Colon (tissue), 2 donors: ENCODE measurements around the gene CBX4.

ENCODE experiments used
- FAIRE-seq: peaks from 2 replicates; lab custom pipeline; 2012; peaks lifted over from hg19 to GRCh38; lab: Jason Lieb, UNC
- donor health status: control.
- donor health status: control.

The CBX4 gene

DNA sequence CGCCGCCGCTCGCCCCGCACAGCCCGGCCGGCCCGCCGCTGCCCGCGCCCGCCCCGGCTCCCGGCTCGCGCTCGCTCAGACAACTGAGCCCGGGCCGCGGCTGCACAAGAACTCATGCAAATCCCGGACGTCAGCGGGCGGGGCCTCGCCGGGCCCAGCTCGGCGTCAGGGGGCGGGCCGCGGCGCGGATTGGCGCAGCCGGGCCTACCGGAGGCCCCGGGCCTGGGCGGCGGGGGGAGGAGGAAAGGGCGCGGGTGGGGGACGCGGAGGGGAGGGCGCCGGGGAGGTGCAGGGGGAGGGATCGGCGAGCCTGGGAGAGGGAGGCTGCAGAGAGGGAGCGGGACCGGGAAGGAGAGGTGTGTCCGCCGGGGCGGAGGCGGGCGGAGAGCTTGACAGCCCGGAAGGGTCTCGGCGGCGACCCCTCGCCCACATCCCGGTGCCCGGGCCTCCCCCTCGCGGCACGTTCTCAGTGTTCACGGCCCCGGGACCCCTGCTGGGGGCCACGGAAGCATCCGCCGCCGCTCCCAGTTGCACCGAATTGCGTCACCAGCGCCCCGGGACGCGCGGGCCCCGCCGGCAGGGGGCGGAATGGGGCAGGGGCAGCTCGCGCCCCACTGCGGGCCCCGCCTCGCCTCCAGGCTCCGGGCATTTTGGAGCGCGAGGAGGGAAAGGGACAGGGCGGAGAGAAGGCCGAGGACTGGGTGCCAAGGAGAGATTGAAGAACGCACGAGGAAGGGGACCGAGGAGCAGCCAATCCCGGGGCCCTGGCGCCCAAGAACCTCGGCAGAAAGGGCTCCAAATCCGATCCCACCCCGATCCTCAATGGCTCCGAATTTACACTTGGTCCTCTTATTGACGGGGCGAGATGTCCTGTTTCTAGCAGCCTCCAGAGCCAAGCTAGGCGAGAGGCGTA is at the start of gene CBX4:
TSS of gene CBX4 (minus strand) at position 85 of the 913 bp plus-strand sequence. CDS start 189 bp downstream, outside the sequence.
- no peak for FAIRE-seq

DNA sequence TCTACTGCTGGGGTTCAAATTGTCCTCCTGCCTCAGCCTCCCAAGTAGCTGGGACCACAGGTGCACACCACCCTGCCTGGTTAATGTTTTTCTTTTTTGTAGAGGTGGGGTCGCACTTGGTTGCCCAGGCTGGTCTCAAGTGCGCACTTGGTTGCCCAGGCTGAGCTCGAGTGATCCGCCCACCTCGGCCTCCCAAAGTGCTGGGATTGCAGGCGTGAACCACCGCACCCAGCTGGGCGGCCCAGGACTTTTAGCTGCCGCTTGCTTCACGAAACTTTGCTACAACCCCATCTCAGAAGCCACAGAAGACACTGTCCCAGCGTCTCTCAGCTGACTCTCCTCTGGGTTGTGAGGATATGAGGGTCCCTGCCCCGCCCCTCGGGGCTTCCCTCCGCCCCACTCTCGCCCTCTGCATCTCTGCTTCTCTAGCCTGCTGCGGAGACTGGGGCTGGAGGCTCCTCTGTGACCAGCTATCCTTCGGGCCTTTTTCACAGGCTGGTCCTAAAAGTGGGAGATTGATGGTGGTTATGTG is 48.8 kb upstream of the CBX4 start:
- FAIRE-seq, result no peak

DNA sequence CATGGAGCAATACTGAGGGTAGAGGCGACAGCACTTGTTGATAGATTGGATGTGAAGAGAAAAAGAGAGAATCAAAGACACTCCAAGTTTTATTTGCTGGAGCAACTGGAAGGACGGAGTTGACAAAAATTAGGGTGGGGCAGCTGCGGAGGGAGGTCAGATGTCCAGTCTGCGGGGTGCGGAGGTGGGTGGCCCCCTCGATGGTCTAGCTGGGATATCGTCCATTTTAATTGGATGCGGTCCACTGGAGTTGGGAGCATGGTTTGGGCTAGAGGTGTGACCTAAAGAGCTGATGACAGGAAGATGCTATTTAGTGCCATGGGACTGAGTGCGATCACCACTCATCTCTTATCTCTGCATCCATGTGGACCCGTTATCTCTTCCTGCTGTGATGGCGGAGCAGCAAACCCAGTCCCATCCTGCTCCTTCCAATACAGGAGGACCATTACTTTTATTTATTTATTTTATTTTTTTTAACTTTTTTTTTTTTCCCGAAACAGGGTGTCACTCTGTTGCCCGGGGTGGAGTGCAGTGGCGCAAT is 48.3 kb upstream of the CBX4 start:
- FAIRE-seq, result no peak

DNA sequence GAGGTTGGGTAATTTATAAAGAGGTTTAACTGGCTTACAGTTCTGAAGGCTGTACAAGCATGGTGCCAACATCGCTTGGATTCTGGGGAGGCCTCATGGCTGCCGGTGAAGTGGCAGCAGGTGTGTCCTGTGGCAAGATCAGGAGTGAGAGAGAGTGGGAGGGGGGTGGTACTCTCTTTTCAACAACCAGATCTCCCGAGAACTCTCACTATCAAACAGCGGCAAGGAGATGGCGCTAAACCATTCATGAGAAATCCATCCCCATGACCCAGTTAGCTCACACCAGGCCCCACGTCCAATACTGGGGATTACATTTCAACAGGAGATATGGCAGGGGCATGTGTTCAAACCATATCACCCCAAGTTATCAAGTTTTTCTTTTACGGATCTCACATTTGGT is 44.0 kb upstream of the CBX4 start:
- no peak for FAIRE-seq

DNA sequence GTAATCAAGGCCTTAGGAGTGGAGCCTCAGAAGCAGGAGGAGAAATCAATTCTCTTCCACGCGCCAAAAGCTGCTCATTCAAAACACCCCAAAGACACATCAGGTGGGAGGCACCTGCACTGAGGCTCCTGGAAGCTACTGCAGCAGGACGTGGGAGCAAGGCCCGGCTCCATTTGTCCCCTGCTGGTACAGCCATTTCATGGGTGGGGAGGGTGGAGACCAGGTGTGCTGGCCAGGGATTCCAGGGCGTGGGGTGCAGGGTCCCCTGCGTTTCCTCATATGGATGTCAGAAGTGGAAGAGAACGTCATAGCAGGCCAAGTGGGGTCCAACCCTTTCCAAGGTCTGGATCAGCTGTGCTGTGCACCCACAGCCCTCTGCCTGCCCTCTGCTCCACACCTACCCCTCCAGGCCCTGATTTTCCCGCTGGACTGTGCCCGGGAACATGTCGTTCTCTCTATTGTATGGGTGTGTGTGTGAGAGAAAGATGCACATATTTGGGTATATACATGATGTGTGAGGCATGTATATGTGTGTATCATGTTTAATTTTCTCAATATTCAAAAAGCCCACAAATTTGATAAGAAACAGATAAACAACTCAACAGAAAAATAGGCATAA is 39.2 kb upstream of the CBX4 start:
- FAIRE-seq, result no peak

DNA sequence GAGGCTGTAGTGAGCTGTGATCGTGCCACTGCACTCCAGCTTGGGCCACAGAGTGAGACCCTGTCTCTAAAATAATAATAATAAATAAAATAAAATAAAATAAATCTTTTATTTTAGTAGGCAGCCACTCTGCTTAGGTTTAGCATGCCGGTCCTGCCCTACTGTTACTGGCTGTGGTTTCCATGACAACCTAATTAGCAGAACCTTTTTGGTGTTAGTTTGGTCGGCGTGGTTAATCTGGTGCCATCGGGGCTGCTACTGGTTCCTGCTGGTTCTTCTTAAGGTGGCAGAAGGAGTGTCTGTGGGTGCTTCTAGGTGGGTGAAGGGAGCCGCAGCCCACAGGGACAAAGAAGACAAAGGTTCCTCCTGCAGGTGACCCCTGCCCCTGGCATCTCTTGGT is 37.8 kb upstream of the CBX4 start:
- no peak for FAIRE-seq

DNA sequence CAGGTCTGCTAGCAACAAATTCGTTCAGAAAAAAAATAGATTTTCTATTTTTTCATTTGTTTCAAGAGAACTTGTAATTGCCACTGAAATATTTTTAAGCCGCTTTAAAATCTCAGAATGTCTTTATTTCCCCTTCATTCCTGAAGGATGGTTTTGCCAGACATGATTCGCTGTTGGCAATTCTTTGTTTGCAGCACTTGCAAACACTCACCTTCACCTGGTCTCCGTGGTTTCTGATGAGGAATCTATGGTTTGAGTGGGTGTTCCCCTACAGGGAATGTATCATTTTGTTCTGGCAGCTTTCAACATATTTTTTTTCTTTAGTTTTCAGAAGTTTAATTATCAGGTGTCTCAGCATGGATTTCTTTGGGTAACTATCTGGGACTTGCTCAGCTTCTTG is 36.3 kb upstream of the CBX4 start:
- no peak for FAIRE-seq

DNA sequence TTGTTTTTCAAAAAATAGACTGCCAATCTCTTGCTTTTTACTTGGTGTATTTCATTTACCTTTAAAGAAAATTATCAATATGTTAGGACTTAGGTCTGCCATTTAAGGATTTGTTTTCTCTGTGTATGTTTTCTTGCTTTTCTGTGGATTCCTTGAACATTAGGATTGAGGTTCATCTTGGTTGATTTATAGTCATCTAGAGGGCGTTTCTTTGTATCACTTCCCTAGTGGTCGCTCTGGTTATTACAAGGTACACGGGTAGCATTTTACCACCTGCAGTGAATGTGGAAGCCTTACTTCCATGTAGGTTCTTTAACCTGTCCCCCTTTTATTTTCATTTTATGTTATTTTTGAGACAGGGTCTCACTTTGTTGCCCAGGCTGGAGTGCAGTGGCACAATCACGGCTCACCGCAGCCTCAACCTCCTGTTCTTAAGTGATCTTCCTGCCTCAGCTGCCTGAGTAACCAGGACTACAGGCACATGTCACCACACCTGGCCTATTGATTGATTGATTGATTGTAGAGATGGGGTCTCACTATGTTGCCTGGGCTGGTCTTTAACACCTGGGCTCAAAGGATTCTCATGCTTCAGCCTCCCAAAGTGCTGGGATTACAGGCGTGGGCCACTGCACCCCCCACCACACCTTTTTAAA is 35.2 kb upstream of the CBX4 start:
- FAIRE-seq, result no peak

DNA sequence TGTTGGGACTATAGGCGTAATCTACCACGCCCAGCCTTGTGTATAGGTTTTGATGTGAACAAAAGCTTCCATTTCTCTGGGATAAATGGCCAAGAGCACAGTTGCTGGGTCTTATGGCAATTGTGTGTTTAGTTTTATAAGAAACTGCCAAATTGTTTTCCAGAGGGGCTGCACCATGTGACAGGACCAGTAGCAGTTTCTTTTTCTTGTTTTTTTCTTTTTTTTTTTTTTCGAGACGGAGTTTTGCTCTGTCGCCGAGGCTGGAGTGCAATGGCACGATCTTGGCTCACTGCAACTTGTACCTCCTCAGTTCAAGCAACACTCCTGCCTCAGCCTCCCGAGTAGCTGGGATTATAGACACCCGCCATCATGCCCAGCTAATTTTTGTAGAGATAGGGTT is 34.3 kb upstream of the CBX4 start:
- FAIRE-seq, result no peak

DNA sequence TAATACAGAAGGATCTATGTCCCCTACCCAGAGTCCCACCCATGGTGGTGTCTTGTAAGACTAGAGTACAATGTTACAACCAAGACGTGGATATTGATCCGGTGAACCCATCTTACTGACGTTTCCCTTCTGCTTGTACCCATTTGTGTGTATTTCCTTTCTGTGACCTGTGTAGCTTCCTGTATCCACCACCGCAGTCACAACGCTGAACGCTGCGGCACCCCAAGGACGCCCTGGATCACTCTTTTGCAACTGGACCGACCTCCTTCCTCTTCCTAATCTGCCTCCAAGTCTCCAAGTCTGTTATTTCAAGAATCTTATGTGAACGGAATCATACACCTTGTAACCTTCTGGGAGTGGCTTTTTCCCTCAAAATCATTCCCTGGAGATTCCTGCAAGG is 33.5 kb upstream of the CBX4 start:
- FAIRE-seq, result no peak

DNA sequence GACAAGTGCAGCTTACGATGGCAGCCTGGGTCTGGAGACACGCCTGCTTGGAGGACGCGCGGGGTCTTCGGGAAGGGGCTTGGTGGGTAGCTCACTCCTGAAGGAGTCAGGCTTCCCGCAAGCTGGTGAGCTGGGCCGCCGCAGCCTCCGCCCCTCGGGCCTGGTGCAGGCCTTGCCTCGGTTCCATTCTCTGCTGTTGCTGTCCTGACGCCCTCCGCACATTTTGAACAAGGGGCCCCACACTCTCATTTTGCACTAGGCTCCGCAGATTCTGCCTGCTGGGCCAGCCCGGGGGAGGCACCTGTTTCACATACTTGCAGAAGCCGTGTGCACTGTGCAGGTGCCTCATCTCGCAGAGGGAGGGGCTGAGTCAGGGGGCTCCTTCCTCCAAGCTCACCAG is 31.9 kb upstream of the CBX4 start:
- no peak for FAIRE-seq

DNA sequence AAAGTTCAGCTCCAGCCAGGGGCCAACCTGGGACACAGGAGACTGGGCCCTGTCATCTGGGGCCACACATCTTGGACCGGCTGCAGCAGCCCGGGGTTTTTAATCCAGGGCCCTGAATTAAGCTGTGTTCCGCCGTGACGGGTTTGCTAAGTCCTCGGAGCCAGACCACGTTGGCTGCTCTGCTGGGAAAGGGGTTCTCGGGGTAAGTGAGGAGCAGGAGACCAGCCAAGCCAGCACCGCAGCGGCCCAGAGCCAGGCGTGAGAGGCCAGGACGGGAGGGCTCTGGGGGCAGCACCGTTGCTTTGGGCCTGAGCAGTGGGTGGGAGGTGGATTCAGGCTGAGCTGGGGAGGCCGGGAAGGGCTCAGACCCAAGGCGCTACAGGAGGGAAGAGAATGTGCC is 31.3 kb upstream of the CBX4 start:
- FAIRE-seq, result no peak

DNA sequence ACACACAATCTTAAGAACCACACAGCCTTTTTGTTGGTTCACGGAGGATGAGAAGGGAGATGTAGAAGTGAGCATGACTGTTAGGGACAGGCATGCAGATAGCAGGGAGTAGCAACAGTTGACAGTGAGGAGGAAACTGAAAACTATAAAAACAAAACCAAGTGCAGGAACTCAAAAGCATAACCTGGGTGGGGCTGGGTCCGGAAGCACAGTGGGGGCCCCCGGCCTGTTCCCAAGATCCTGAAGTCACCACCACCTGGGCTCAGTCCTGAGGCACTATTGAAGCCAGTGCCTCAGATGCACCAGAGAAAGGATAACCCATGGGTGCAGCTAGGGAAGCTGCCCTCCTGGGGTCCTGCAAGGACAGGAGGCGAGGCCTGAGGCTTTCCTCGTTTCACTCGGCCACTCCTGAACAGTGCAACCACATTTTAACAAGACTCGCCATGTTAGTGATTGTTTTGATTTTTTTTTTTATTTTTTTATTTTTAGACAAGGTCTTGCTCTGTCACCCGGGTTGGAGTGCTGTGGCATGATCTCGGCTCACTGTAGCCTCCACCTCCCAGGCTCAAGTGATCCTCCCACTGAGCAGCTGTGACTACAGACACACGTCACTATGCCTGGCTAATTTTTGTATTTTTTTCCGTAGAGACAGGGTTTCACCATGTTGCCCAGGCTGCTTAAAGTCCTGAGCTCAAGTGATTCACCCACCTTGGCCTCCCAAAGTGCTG is 27.7 kb upstream of the CBX4 start:
- no peak for FAIRE-seq

DNA sequence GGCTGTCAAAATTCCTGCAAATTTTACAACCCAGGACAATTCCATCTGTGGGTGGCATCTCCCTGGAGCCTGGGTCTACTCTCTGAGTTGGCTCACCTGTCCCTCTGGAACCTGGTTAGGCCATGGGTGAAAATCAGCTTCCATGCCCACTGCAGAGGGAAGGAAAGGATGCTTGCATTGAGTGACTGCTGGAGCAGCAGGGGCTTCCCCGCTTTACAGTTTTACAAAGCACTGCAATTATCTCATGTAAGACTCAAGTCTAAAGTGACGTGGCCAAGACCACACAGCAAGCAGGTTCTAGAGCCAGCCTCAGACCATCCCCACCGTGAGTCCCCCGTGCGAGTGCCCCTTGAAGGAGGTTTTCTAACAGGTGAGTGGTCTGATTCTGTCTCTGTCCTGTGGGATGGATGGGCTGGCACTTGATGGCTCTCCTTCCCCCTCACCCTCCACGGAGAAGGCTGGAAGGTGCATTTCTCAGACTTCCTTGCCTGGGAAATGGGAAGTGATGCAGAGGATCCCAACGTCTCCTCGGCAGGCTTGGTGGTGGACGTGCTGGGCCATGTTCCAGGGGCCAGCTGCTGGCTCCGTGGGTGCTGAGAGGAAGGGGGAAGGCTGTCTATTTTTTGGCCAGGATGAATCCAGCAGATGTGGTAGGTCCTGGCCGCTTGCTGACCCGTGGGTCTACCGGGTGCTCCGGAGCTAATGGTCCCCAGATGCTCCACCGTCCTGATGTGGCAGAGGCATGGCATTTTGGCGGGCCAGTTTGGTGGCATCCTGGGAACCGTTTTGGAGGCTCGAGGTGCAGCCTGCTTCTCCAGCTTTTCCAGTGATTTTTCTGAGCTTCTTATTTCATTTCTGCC is 26.3 kb upstream of the CBX4 start:
- FAIRE-seq, result no peak

DNA sequence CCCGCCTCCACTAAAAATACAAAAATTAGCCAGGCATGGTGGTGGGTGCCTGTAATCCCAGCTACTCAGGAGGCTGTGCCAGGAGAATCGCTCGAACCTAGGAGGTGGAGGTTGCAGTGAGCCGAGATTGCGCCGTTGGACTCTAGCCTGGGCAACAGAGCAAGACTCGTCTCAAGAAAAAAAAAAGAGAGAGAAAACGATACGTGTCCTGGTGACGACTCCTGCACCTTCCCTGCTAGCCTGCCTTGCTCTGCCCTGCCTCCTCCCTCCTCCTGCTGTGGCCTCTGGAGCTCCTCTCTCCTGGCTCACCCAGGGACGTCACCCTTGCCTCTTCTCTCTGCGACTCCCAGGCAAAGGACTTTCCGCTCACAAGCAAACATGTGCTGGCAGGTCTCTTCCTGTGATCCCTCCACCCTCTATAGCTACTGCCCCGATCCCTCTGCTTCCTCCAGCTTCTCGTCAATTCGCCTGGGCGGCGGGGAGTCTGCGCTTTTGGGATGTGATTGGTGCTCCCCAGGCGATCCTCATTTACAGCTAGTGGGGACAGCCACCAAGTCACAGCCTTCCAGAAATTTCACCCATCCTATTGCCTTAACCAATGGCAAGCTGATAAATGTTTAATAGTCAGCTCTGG is 25.5 kb upstream of the CBX4 start:
- no peak for FAIRE-seq

DNA sequence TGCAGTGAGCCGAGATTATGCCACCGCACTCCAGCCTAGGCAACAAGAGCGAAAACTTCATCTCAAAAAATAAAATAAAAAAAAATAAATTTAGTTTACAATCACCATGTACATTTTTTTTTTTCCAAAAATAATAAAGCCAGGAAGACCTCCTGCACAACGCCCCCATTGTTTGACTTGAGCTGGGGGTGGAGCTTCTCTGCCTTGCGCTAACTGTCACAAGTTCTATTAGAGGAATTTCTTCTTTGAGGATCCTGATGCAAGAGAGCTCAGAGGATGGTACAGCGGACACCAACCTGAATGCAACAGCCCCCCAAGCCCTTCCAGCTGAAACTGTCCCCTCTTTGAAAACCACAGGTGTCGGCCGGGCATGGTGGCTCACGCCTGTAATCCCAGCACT is 24.9 kb upstream of the CBX4 start:
- no peak for FAIRE-seq

DNA sequence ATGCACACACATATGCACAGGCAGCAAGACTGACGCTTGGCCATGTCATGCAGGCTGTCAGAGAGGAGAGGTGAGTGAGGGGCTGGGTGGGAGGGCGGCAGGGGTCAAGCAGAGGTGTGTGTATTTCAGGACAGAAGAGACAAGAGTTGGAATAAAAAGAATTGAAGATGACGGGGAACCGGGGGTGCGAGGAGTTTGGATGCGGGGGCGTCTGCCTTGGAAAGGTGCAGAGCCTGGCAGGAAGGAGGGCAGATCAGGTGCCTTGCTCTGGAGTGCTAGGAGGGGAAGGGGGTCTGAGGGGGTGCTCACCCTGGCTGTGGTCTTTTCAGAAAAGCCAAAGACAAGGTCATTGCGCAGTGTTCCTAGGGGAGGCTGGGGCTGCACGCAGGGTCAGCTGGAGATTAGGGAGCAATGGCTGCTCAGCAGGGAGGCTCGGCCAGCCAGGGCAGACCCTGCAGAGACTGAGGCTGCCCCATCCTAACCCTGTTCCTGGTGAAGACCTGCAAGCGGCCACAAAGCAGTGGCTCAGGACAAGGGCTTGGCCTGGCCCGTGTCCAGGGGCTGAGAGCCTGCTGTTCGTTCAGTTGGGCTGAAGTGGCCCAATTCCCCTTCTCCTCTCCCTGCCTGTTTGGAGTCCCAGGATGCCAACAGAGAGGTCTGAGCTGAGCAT is 23.7 kb upstream of the CBX4 start:
- no peak for FAIRE-seq

DNA sequence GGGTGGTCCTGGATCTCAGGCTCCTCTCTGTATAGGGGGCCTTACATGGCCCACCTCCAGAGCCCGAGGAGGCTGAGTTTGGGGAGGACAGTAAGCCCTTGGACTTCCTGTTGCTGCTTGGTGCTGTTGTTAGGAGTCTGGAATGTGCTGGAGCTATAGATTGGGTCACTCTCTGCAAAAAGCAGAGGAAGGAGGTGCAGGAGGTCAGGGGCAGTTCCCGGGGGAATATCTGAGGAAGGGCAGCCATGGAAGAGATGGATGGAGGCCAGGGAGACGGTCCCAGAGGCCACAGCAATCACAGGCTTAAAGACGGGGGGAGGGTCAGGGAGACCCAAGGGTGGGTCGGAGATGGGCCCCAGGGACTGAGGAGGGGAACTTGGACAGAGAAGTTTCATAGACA is 23.0 kb upstream of the CBX4 start:
- FAIRE-seq, result no peak

DNA sequence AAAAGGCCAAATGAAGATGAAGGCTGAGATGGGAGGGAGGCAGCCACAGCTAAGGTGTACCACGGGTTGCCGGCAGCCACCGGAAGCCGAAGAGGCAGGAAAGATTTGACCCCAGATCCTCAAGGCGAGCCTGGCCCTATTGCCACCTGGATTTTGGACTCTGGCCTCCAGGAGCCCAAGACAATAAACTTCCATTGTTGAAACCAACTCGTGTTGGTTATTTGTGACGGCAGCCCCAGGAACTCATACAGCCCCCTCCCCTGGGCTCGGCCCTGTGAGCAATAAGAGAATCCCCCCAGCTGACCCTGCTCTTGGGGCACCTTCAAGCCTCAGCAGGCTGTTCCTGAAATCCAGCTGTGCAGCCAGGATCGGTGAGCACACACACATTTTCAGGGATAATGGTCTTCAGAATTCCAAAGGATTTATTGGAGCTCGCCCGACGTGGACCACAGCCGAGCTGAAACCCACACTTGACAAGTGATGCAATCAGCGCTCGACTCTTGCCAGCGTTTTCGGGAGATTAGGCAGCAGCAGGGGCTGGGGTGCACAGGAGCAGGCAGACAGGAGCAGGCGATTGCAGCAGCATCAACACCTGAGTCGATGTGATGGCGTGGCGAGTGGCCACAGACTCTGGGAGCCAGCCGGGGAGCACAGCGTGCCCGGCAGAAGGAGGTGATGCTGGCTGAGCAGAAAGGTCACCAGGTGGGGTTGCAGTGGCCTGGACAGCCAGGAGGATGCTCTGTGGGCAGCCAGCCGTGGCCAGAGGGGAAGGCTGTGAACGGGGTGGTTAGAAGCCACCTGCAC is 22.4 kb upstream of the CBX4 start:
- no peak for FAIRE-seq
